Stimulated activated naive CD4-positive, alpha-beta T cell treated with Interleukin-2 at 50 U/mL for 16 hours (primary cell): Measurements from ENCODE around the gene YIPF3.
"Not testable (repeated sequence)": the region's sequence is repeated elsewhere in the genome, so short reads cannot be mapped to it uniquely, and the experiment has no call there.

Source experiments
- DNase-seq: peaks from one replicate; lab custom pipeline; 2025; lab: John Stamatoyannopoulos, UW

The YIPF3 gene

GRCh38 chr6:43509142-43509983 lies 7.4 kb downstream of the YIPF3 start:
- peak; percentile 25 for DNase-seq

- no peak for DNase-seq
Measured at GRCh38 chr6:43508481-43509141, 8.1 kb downstream of the YIPF3 start.

- peak; percentile 65 for DNase-seq
Measured at GRCh38 chr6:43506667-43507471, 9.9 kb downstream of the YIPF3 start.

GRCh38 chr6:43506171-43506570 lies 10.6 kb downstream of the YIPF3 start:
- no peak for DNase-seq

- DNase-seq = no peak
Measured at GRCh38 chr6:43505718-43506117, 11.0 kb downstream of the YIPF3 start.

- no peak for DNase-seq
Measured at GRCh38 chr6:43504756-43505593, 11.8 kb downstream of the YIPF3 start.

GRCh38 chr6:43503443-43503842 lies 13.3 kb downstream of the YIPF3 start:
- DNase-seq = no peak

GRCh38 chr6:43502666-43503065 lies 14.1 kb downstream of the YIPF3 start:
- no peak for DNase-seq

- DNase-seq = no peak
Measured at GRCh38 chr6:43500921-43501320, 15.8 kb downstream of the YIPF3 start.

GRCh38 chr6:43499028-43499815 lies 17.5 kb downstream of the YIPF3 start:
- no peak for DNase-seq

GRCh38 chr6:43498291-43498690 lies 18.4 kb downstream of the YIPF3 start:
- DNase-seq = not testable (repeated sequence)

GRCh38 chr6:43497689-43498088 lies 19.0 kb downstream of the YIPF3 start:
- no peak for DNase-seq

GRCh38 chr6:43497129-43497396 lies 19.7 kb downstream of the YIPF3 start:
- DNase-seq = no peak

GRCh38 chr6:43496370-43497128 lies 20.2 kb downstream of the YIPF3 start:
- DNase-seq = no peak

- no peak for DNase-seq
Measured at GRCh38 chr6:43495409-43495941, 21.3 kb downstream of the YIPF3 start.

GRCh38 chr6:43494766-43495165 lies 22.0 kb downstream of the YIPF3 start:
- DNase-seq = no peak

- DNase-seq = no peak
Measured at GRCh38 chr6:43494321-43494720, 22.4 kb downstream of the YIPF3 start.

GRCh38 chr6:43493833-43494232 lies 22.9 kb downstream of the YIPF3 start:
- DNase-seq = no peak

- no peak for DNase-seq
Measured at GRCh38 chr6:43493230-43493629, 23.5 kb downstream of the YIPF3 start.

GRCh38 chr6:43492673-43493072 lies 24.1 kb downstream of the YIPF3 start:
- DNase-seq = no peak
